SH-SY5Y (cell line): ENCODE measurements around the gene CIPC.

Experiments
- GATA2 ChIP-seq: IDR thresholded peaks from 2 replicates; pipeline ENCODE4 v1.6.1; 2011; ENCODE audit warnings: mild to moderate bottlenecking, low read depth, low read length
- GATA3 ChIP-seq: IDR thresholded peaks from 2 replicates; pipeline ENCODE4 v1.6.1; 2011; ENCODE audit warnings: low read depth, mild to moderate bottlenecking, low read length, moderate library complexity

Gene CIPC

DNA sequence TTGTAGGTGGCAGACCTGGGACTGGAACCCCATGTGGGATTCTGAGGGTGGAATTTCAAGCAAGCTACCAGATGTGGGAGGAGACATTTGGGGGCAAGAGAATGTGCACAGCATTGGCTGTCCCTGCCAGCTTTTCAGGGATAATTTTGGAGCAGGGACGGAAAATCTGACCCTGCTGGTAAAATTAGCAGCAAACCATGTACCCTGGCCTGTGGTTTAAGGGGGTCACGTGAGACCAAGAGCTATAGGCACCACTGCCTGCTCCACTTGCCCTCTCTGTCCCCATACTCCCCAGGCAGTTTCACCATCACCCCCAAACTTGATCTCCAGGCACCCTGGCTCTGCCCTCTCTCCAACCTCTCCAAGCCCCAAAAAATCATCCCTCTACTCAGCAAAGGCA lies 57.0 kb downstream of the CIPC start:
- TF ChIP-seq GATA3 (no peak), GATA2 (no peak)

DNA sequence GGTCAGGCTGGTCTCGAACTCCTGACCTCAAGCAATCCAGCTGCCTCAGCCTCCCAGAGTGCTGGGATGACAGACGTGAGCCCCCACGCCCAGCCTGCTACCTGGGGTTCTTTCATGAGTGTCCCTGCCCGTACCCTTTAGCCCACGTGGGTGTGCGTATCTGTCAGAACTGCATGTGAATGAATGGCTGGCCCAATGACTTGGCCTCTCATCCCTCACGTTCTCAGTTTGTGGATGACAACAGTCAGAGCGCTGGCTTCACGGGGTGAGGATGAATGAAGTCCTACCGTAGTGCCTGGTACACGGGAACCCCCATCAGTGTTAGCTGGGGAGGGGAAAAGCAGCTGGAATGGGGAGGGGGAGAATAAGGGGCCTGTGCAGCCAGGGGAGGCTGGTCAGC lies 59.7 kb downstream of the CIPC start:
- TF ChIP-seq GATA3 (no peak), GATA2 (no peak)

DNA sequence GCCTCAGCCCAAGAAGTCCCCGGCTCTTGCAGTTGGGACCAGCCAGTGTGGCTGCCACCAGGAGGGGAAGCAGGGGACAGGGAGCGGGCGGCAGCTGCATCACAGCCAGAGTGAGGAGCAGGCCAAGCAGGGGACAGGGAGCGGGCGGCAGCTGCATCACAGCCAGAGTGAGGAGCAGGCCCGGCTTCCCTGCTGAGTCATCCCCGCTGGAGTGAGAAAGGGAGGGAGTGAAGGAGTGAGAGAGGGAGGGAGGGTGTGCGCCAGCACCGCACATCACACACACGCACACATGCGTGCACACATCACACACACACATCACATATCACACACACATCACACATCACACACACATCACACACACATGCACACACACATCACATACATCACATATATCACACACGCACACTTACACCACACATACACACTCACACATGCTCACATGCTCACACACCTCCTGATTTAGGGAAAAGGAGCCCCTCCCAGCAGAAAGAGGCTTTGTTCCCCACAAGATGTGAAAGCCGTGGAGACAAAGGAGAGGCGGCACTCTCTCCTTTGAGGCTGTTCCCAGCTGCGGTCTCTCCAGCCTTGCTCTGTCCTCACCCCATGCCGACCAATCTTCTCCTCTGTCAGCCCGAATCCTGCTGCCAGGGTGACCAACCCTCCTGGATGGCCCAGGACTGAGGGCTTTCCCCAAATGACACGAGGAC lies 60.3 kb downstream of the CIPC start:
- TF ChIP-seq GATA3 (no peak), GATA2 (no peak)

DNA sequence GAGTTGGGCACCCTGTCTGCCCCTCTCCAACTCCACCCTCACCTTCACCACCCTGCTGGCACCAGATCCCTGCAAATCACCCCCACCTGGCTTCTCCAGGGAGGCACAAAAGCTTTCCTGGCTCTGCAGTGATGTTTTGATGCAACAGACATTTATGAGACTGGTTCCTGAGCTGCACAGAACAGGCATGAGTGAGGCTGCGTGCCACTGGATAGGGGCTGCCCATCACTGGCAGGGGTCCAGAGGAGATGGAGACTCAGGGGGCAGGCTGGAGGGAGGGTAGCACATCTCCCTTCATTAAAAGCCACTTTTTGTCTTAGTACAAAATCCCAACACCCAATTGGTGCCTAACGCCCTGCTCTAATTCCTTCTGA lies 60.8 kb downstream of the CIPC start:
- no peak for TF ChIP-seq GATA2

DNA sequence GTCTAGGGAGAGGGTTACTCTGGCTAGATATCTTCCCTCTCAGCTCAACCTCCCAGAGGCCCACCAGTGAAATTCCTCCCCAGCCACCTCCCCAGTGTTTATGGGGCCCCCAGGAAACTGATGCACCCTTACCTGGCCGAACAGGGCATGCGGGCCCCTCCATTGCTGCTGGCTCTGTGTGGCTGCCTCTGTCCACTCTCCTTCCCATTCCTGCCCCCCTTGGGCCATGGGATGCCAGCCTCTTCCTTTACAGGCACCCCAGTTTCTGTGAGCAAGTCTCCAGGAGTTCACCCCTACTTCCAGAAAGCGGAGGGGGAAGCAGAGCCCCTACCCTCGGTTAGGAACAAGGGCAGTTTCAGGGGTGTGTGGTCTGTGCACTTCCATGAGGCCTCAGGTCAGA lies 63.0 kb downstream of the CIPC start:
- TF ChIP-seq GATA3: no peak
- no peak for TF ChIP-seq GATA2
